HepG2 (cell line): ENCODE results near the gene TFAP2A. TPM values are rescaled to one million over a fixed set of nuclear protein-coding genes. Genes with fewer than 3 reads are reported as not detected.

Source experiments
- ATAC-seq: fragments of 200-7000 bp; cut with Tn5 transposase; 3 replicates; pipeline ENCODE4 v1.9.1; 2020; ENCODE audit warnings: mild to moderate bottlenecking, moderate library complexity
- BruUV-seq: library from RNA; stranded (reverse); fragments of 400-500 nt; replicated peaks from 2 replicates; lab custom pipeline; 2021; lab: Mats Ljungman, UMichigan
- CTCF ChIA-PET: fragments of 300-600 bp; formaldehyde crosslinking; extraction: SDS; loops from one replicate; lab custom pipeline; 2021; ENCODE audit warnings: low total read pairs, inconsistent platforms, low intra/inter-chr PET ratio; lab: Yijun Ruan, JAX
- POLR2A ChIA-PET: fragments of 350-600 bp; sonication (Branson Sonifier 250); formaldehyde crosslinking; loops from one replicate; lab custom pipeline; 2020; ENCODE audit warnings: antibody characterized with exemption, inconsistent platforms; lab: Yijun Ruan, JAX
- DNase-seq: peaks from one replicate; pipeline ENCODE4 v3.0.0-alpha.2; 2015; ENCODE audit warnings: low spot score
- FAIRE-seq: peaks from 3 replicates; lab custom pipeline; 2011; peaks lifted over from hg19 to GRCh38; lab: Jason Lieb, UNC
- H2AFZ ChIP-seq: one replicate; pipeline ENCODE4 v1.6.1; 2011; ENCODE audit warnings: low read length, inconsistent platforms
- H3K27ac ChIP-seq: fragments of 300-600 bp; 3 replicates; pipeline ENCODE4 v1.8.0; 2011; ENCODE audit warnings: mixed run types, mild to moderate bottlenecking, mixed read lengths, low read length, inconsistent platforms; ENCODE audit not compliant: insufficient read depth; ENCODE audit errors: extremely low read length
- H3K27me3 ChIP-seq, 2 experiments: fragments of 200-600 bp in 1 of 2; 2 replicates in 1 of 2; 3 replicates in 1 of 2; pipeline versions ENCODE4 v1.6.0 to v1.8.0; 2011; ENCODE audit warnings: low read length in 2 of 2, mild to moderate bottlenecking in 2 of 2, moderate library complexity in 2 of 2, inconsistent platforms in 1 of 2; ENCODE audit not compliant: insufficient read depth in 2 of 2, control insufficient read depth in 1 of 2
- H3K36me3 ChIP-seq, 2 experiments: fragments of 200-600 bp in 1 of 2; replicated peaks in 1 of 2; 2 replicates in 1 of 2; 3 replicates in 1 of 2; pipeline versions ENCODE4 v1.5.1 to v1.8.0; 2011; ENCODE audit warnings: low read length in 2 of 2, inconsistent platforms in 1 of 2; ENCODE audit not compliant: insufficient read depth in 2 of 2, control insufficient read depth in 1 of 2
- H3K4me1 ChIP-seq: 2 replicates; pipeline ENCODE4 v1.5.1; 2012; ENCODE audit warnings: low read length, inconsistent platforms; ENCODE audit not compliant: insufficient read depth
- H3K4me2 ChIP-seq: 2 replicates; pipeline ENCODE4 v1.6.0; 2011; ENCODE audit warnings: low read depth, low read length, inconsistent platforms
- H3K4me3 ChIP-seq, 3 experiments: fragments of 200-600 bp in 1 of 3; sonication (generic), shearing (Covaris generic) in 1 of 3; replicated peaks in 1 of 3; 2 replicates each; pipeline ENCODE4 v1.5.1; 2011 to 2016; ENCODE audit warnings: low read length in 3 of 3, inconsistent platforms in 2 of 3, low read depth in 2 of 3, mild to moderate bottlenecking in 2 of 3, control low read depth in 1 of 3, mixed read lengths in 1 of 3; ENCODE audit not compliant: insufficient read depth in 1 of 3
- H3K79me2 ChIP-seq: one replicate; pipeline ENCODE4 v1.6.1; 2011; ENCODE audit warnings: low read length, inconsistent platforms; ENCODE audit not compliant: insufficient read depth
- H3K9ac ChIP-seq: 2 replicates; pipeline ENCODE4 v1.6.0; 2011; ENCODE audit warnings: mild to moderate bottlenecking, low read depth, low read length, inconsistent platforms; ENCODE audit not compliant: insufficient read depth
- H3K9me3 ChIP-seq: 2 replicates; pipeline ENCODE4 v1.5.1; 2012; ENCODE audit warnings: mild to moderate bottlenecking, low read length
- H4K20me1 ChIP-seq: 2 replicates; pipeline ENCODE4 v1.6.0; 2011; ENCODE audit warnings: inconsistent platforms, mild to moderate bottlenecking, low read length, moderate library complexity; ENCODE audit not compliant: insufficient read depth
- CBX2 ChIP-seq, 2 experiments: fragments of 200-600 bp in 1 of 2; sonication (generic); formaldehyde crosslinking in 1 of 2; IDR thresholded peaks; 2 replicates each; pipeline versions ENCODE4 v1.7.0 to v1.8.1; 2018 to 2022; ENCODE audit warnings: low read depth in 2 of 2, low read length in 1 of 2, mild to moderate bottlenecking in 1 of 2, missing genetic modification reagents in 1 of 2
- ERF ChIP-seq: IDR thresholded peaks from 2 replicates; pipeline ENCODE4 v1.6.1; 2018; ENCODE audit warnings: missing biosample characterization, missing genetic modification reagents
- GABPB1 ChIP-seq: IDR thresholded peaks from 2 replicates; pipeline ENCODE4 v1.6.1; 2016; ENCODE audit warnings: mild to moderate bottlenecking, missing genetic modification reagents, moderate library complexity, missing compliant biosample characterization
- GTF3A ChIP-seq: sonication (generic); formaldehyde crosslinking; conservative IDR thresholded peaks from 2 replicates; pipeline ENCODE4 v1.4.0; 2020; ENCODE audit warnings: mild to moderate bottlenecking, missing genetic modification reagents
- LCORL ChIP-seq, 2 experiments: fragments of 450-650 bp in 1 of 2; sonication (generic) in 1 of 2; formaldehyde crosslinking in 1 of 2; IDR thresholded peaks; 2 replicates each; pipeline versions ENCODE4 v1.5.0 to v1.6.1; 2017 to 2020; ENCODE audit warnings: antibody characterized with exemption in 1 of 2, missing genetic modification reagents in 1 of 2
- NCOA2 ChIP-seq: sonication (generic); formaldehyde crosslinking; IDR thresholded peaks from 2 replicates; pipeline ENCODE4 v1.8.0; 2022; ENCODE audit warnings: inconsistent platforms
- ZNF256 ChIP-seq: sonication (generic); formaldehyde crosslinking; conservative IDR thresholded peaks from 2 replicates; pipeline ENCODE4 v1.4.0; 2020; ENCODE audit warnings: missing genetic modification reagents
- WGBS: methylation state at CpG from one replicate; pipeline ENCODE4 v1.1.6; 2017; ENCODE audit warnings: low lambda C conversion rate; 5-methylcytosine and 5-hydroxymethylcytosine counted together
- in situ Hi-C: cut with HindIII; loops from 2 replicates; pipeline ENCODE4 v1.10.0; 2017; ENCODE audit warnings: low pct_unique_long_range_greater_than_20kb; ENCODE audit not compliant: extremely low pct_ligation_motif_present
- intact Hi-C: fragments of 100-400 bp; cut with micrococcal nuclease; formaldehyde crosslinking; loops from one replicate; pipeline ENCODE4 v1.10.0; 2022; ENCODE audit not compliant: unreplicated experiment
- polyA plus RNA-seq, 8 experiments: library from polyadenylated mRNA; depleted of rRNA in 3 of 8; stranded (reverse) in 7 of 8; unstranded in 1 of 8; fragments of >200 nt; fragmentation: Illumina TruSeq in 4 of 8; extraction: Trizol in 4 of 8; gene quantifications; 2 replicates each; pipeline versions ENCODE4 v1.2.1 to v1.2.3, GENCODE V29; 2011 to 2016; ENCODE audit warnings: low read depth in 4 of 8, missing spikeins in 1 of 8, mixed read lengths in 1 of 8; ENCODE audit not compliant: insufficient read depth in 1 of 8
- total RNA-seq, 5 experiments: library from RNA; depleted of rRNA; stranded (reverse); fragments of >200 nt; fragmentation: Illumina TruSeq; extraction: Trizol; gene quantifications; 2 replicates each; pipeline ENCODE4 v1.2.3, GENCODE V29; 2016; ENCODE audit warnings: low read depth in 1 of 5
- TF ChIP-seq, protein P1 (sequence below): IDR thresholded peaks from 2 replicates; pipeline ENCODE4 v1.6.1; 2016; ENCODE audit warnings: missing genetic modification reagents, missing compliant biosample characterization
- TF ChIP-seq, protein P2 (sequence below): sonication (generic); formaldehyde crosslinking; IDR thresholded peaks from 2 replicates; pipeline ENCODE4 v1.8.0; 2022; ENCODE audit warnings: mild to moderate bottlenecking, missing genetic modification reagents, moderate library complexity

The TFAP2A gene
- total and polyA plus RNA-seq, 2 of the 13 experiments (the other 11 are each of a cell fraction or from before 2014, with no cell fraction given), result not detected

DNA sequence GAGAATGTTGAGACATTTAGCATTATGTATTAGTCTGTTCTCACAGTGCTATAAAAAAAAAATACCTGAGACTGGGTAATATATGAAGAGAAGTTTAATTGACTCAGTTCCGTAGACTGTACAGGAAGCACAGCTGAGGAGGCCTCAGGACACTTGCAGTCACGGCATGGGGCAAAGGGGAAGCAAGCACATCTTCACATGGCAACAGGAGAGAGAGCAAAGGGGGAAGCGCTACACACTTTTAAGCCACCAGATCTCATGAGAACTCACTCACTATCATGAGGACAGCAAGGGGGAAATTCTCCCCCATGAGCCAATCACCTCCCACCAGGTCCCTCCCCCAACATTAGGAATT is 26.8 kb upstream of the TFAP2A start:
- TF ChIP-seq GTF3A (CRISPR knock-in tag) (no peak), ZNF256 (CRISPR knock-in tag) (no peak), NCOA2 (CRISPR knock-in tag) (no peak), CBX2 (IDR thresholded peaks at IDR 0.05; ENCODE audit: low read depth, low read length) (no peak), CBX2 (CRISPR knock-in tag; IDR thresholded peaks at IDR 0.05; ENCODE audit: low read depth) (no peak), LCORL (IDR thresholded peaks at IDR 0.05) (no peak), LCORL (CRISPR knock-in tag; IDR thresholded peaks at IDR 0.05) (no peak), GABPB1 (CRISPR knock-in tag) (no peak), ERF (CRISPR knock-in tag) (no peak)
- TF ChIP-seq, protein P1, sequence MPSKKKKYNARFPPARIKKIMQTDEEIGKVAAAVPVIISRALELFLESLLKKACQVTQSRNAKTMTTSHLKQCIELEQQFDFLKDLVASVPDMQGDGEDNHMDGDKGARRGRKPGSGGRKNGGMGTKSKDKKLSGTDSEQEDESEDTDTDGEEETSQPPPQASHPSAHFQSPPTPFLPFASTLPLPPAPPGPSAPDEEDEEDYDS (CRISPR knock-in tag), result no peak
- TF ChIP-seq, protein P2, sequence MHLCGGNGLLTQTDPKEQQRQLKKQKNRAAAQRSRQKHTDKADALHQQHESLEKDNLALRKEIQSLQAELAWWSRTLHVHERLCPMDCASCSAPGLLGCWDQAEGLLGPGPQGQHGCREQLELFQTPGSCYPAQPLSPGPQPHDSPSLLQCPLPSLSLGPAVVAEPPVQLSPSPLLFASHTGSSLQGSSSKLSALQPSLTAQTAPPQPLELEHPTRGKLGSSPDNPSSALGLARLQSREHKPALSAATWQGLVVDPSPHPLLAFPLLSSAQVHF, result no peak
- intact Hi-C loops, result no loop called here
- FAIRE-seq (no peak), DNase-seq (no peak), ATAC-seq (no peak; the same call in 1 of the 3 replicates)
- H3K27ac ChIP-seq, result no peak overlapping the region
- H3K4me1 ChIP-seq, result peaks cover 19% of the 10 kb centered on the region
- 19% methylated on average over 3 of the region's 3 CpGs for WGBS
- H2AFZ ChIP-seq, result no peak overlapping the region
- no peaks in the 10 kb centered on the region; a peak in 1 of 5 replicates for H3K27me3 ChIP-seq
- no peak overlapping the region for H3K4me3 ChIP-seq
- CTCF ChIA-PET, result no interaction called here
- no TSS peak for BruUV-seq
- H3K79me2 ChIP-seq, result no peaks in the 10 kb centered on the region
- POLR2A ChIA-PET, result no interaction called here
- no peaks in the 10 kb centered on the region for H4K20me1 ChIP-seq
- no peaks in the 10 kb centered on the region for H3K9me3 ChIP-seq
- no peak overlapping the region for H3K9ac ChIP-seq
- in situ Hi-C loops, result loop anchor here (25.0 kb wide), 3 partner anchors 404 to 1904 kb away; no protein-coding TSS in a partner anchor
- 0 out of 2 replicates have a peak overlapping the region, but pooled peaks have one; percentile 55 for H3K4me2 ChIP-seq
- H3K36me3 ChIP-seq, result no peaks in the 10 kb centered on the region
